ENCODE data around the gene INTS13.
"Not testable (repeated sequence)": the region's sequence is repeated elsewhere in the genome, so short reads cannot be mapped to it uniquely, and the experiment has no call there.

INTS13 gene

DNA sequence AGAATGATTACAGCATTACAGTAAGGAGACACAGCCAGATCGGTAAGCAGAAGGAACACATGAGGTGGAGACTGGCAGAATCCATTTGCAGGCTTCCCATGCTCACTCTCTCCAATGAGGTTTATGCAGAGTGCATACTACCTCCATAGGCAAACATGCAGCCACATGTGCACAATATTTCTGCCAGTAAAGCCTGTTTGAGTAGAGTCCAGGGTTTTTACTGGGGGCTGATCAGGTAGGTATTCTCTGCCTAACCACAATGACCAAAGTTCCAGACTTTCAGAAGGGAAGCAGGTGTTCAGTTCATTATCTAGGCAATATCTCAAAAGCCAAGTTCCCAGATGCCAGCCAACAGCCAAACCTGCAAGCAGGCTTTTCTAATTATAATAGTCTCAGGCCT is 31.1 kb downstream of the INTS13 start:
- TF ChIP-seq CTCF (IDR thresholded peaks at IDR 0.05; ENCODE audit: control insufficient read depth, extremely low read depth, insufficient read depth) = no peak
- H3K4me3 ChIP-seq (ENCODE audit: low read depth, low read length) = no peak overlapping the region
- DNase-seq (ENCODE audit: low read depth) = no peak

- no peak for DNase-seq (ENCODE audit: low read depth)
- no peak overlapping the region for H3K4me3 ChIP-seq (ENCODE audit: low read depth, low read length)
- no peak for TF ChIP-seq CTCF (IDR thresholded peaks at IDR 0.05; ENCODE audit: control insufficient read depth, extremely low read depth, insufficient read depth)
These were observed 31.8 kb downstream of the INTS13 start for GRCh38 chr12:26906024-26906423.

DNA sequence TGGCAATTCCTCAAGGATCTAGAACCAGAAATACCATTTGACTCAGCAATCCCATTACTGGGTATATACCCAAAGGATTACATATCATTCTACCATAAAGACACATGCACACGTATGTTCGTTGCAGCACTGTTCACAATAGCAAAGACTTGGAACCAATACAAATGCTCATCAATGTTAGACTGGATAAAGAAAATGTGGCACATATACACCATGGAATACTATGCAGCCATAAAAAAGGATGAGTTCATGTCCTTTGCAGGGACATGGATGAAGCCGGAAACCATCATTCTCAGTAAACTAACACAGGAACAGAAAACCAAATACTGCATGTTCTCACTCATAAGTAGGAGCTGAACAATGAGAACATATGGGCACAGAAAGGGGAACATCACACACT is 34.4 kb downstream of the INTS13 start:
- DNase-seq (ENCODE audit: low read depth); H3K4me3 ChIP-seq (ENCODE audit: low read depth, low read length): not testable (repeated sequence)

GRCh38 chr12:26896913-26897312 is 40.9 kb downstream of the INTS13 start:
- no peak for TF ChIP-seq CTCF (IDR thresholded peaks at IDR 0.05; ENCODE audit: control insufficient read depth, extremely low read depth, insufficient read depth)
- H3K4me3 ChIP-seq (ENCODE audit: low read depth, low read length) = no peak overlapping the region
- DNase-seq (ENCODE audit: low read depth) = no peak

DNA sequence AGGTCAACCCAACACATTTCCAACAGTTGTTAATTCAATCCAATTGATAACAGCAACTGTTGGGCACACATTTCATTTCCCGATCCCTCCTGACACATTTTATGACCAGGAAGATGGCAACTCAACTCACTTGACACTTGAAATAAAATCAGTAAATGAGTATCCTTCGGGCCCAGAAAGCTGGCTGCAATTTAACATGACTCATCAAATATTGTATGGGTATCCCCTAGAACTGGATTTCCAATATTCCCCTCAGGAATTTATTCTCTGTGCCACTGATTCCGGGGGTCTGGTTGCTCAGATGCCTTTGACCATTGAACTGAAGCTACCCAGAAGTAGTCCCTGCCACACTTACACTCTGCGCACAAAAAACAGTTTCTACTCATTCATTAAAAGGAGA is 42.1 kb downstream of the INTS13 start:
- H3K4me3 ChIP-seq (ENCODE audit: low read depth, low read length) = no peak overlapping the region
- DNase-seq (ENCODE audit: low read depth) = no peak
- no peak for TF ChIP-seq CTCF (IDR thresholded peaks at IDR 0.05; ENCODE audit: control insufficient read depth, extremely low read depth, insufficient read depth)

DNA sequence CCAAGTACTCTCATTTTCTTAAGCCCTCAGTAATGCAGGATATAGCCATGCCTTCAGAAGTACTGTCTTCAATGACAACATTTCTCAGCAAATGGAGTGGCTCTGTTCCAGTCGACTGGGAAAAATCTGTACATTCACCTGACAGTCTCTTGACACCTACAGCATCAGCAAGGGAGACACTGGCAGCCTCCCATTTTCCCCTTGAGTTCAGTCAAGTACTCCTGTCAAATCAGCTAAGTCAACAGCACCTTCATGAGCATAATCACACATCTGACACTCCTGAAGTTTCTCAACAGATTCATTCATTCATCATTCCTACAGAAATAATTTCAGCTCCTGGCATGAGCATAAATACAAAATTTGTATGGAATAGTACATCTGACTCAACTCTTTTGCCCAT is 46.1 kb downstream of the INTS13 start:
- no peak for TF ChIP-seq CTCF (IDR thresholded peaks at IDR 0.05; ENCODE audit: control insufficient read depth, extremely low read depth, insufficient read depth)
- H3K4me3 ChIP-seq (ENCODE audit: low read depth, low read length) = no peak overlapping the region
- no peak for DNase-seq (ENCODE audit: low read depth)

DNA sequence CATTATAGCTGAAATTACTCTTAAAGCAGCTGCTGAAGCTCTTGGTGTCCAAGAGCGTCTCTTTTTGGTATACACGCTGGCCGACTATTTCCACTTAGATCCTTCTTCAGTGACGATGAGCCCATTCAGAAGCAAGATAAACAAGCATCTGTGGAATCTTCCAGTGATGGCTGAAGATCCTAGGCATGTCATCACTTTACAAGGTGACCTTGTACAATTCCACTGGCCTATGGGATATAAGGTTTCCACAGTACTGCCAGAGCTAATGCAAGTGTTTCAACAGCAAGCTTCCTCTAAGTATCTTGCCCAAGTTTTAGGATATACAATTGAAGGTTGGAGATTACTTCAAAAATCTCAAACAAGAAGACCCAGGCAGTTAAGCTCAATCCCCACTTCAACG is 47.0 kb downstream of the INTS13 start:
- DNase-seq (ENCODE audit: low read depth) = no peak
- no peak overlapping the region for H3K4me3 ChIP-seq (ENCODE audit: low read depth, low read length)
- TF ChIP-seq CTCF (IDR thresholded peaks at IDR 0.05; ENCODE audit: control insufficient read depth, extremely low read depth, insufficient read depth) = no peak
